ENCODE data around the gene EPO. TPM values are rescaled to one million over a fixed set of nuclear protein-coding genes. Genes with fewer than 3 reads are reported as not detected.

The EPO gene
- polyA plus RNA-seq, 2 of the 4 experiments (the other 2 are of a cell fraction): not detected

DNA sequence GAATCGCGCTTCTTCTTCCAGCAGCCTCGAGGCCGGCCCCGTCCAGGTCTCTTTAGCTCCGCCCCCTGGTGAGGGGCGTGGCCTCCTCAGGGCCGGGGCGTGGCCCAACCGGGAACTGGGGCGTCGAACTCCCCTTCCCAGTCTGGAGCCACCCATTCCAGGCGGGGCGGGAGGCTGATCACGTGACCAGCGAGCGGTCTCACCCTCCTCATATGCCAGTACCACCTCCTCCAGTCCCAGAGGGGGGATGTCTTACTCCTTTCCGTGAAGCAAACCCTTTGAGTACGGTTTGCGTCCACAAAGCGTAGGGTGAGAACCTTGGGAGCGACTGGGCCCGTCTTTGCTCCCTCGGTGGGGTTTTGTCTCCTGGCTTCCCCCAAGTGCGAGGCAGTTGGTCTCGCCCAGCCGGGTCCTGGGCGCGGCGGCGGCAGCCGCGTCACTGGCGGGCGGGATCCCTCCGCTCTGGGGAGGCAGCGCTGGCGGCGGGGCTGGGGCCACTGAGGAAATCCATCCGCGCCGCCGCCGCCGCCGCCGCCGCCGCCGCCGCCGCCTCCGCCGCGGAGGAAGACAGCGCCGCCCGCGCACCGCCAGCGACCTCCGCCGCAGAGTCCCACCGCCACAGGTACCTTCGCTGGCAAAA lies 46.8 kb upstream of the EPO start, which contains the start of gene GNB2 (continued):
- TF ChIP-seq ESRRA (IDR thresholded peaks at IDR 0.05; ENCODE audit: borderline replicate concordance, low read length): 0 out of 2 replicates have a peak, but pooled peaks have one; percentile 40
- TF ChIP-seq FOSB (CRISPR knock-in tag; IDR thresholded peaks at IDR 0.05): no peak
- TF ChIP-seq JUNB (IDR thresholded peaks at IDR 0.05): no peak
- peak; percentile 22 for TF ChIP-seq HOXB5 (CRISPR knock-in tag; IDR thresholded peaks at IDR 0.05)
- no peak; the same call in 1 of the 2 replicates for TF ChIP-seq ZNF302 (CRISPR knock-in tag; IDR thresholded peaks at IDR 0.05)
- no peak for TF ChIP-seq HOXB13 (CRISPR knock-in tag; IDR thresholded peaks at IDR 0.05; ENCODE audit: low read depth)
- TF ChIP-seq EHMT2 (IDR thresholded peaks at IDR 0.05; ENCODE audit: low read depth): no peak
- no peak for TF ChIP-seq ZC3H11A (IDR thresholded peaks at IDR 0.05)
- TF ChIP-seq SMC3 (IDR thresholded peaks at IDR 0.05): no peak
- no peak for TF ChIP-seq KDM5A (IDR thresholded peaks at IDR 0.05)
- no peak for TF ChIP-seq HES2 (IDR thresholded peaks at IDR 0.05)
- TF ChIP-seq RNF2 (IDR thresholded peaks at IDR 0.05; ENCODE audit: borderline replicate concordance, low read depth): no peak
- no peak for TF ChIP-seq FOSL2 (IDR thresholded peaks at IDR 0.05)
- peak; percentile 61; the same call in 1 of the 2 replicates for TF ChIP-seq FOSL2 (CRISPR knock-in tag; IDR thresholded peaks at IDR 0.05)
- no peak for TF ChIP-seq CTCF (IDR thresholded peaks at IDR 0.05)
- no peak for TF ChIP-seq REST (IDR thresholded peaks at IDR 0.05)
- TF ChIP-seq CBX8 (IDR thresholded peaks at IDR 0.05): no peak
- TF ChIP-seq HEYL (CRISPR knock-in tag; IDR thresholded peaks at IDR 0.05): no peak
- no peak for TF ChIP-seq MAFK (IDR thresholded peaks at IDR 0.05; ENCODE audit: partially characterized antibody)
- no peak for TF ChIP-seq CHD4 (IDR thresholded peaks at IDR 0.05; ENCODE audit: borderline replicate concordance)
- TF ChIP-seq PHF8 (IDR thresholded peaks at IDR 0.05; ENCODE audit: borderline replicate concordance, low read depth): no peak; the same call in 1 of the 2 replicates
- no peak for TF ChIP-seq POLR2AphosphoS2 (conservative IDR thresholded peaks at IDR 0.05; ENCODE audit: low read length)
- TF ChIP-seq, protein P1, sequence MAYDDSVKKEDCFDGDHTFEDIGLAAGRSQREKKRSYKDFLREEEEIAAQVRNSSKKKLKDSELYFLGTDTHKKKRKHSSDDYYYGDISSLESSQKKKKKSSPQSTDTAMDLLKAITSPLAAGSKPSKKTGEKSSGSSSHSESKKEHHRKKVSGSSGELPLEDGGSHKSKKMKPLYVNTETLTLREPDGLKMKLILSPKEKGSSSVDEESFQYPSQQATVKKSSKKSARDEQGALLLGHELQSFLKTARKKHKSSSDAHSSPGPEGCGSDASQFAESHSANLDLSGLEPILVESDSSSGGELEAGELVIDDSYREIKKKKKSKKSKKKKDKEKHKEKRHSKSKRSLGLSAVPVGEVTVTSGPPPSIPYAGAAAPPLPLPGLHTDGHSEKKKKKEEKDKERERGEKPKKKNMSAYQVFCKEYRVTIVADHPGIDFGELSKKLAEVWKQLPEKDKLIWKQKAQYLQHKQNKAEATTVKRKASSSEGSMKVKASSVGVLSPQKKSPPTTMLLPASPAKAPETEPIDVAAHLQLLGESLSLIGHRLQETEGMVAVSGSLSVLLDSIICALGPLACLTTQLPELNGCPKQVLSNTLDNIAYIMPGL (CRISPR knock-in tag; IDR thresholded peaks at IDR 0.05; ENCODE audit: borderline replicate concordance): no peak; the same call in 1 of the 2 replicates
- 0 out of 2 replicates have a peak, but pooled peaks have one; percentile 50 for TF ChIP-seq TFCP2L1 (CRISPR knock-in tag; IDR thresholded peaks at IDR 0.05)
- TF ChIP-seq RFX5 (IDR thresholded peaks at IDR 0.05): no peak; the same call in 1 of the 2 replicates
- no peak for TF ChIP-seq SREBF2 (IDR thresholded peaks at IDR 0.05)
- no peak for TF ChIP-seq RAD21 (conservative IDR thresholded peaks at IDR 0.05 in 1 of 2, IDR thresholded peaks at IDR 0.05 in 1 of 2)
- no peak for TF ChIP-seq ATOH8 (CRISPR knock-in tag; IDR thresholded peaks at IDR 0.05; ENCODE audit: low read depth)
- TF ChIP-seq MYC (IDR thresholded peaks at IDR 0.05; ENCODE audit: borderline replicate concordance, low read length): no peak
- TF ChIP-seq GATA3 (IDR thresholded peaks at IDR 0.05; ENCODE audit: borderline replicate concordance): peak; percentile 80
- peak; percentile 26 for TF ChIP-seq POLR2A (IDR thresholded peaks at IDR 0.05; ENCODE audit: low read length)
- TF ChIP-seq ZFP36 (IDR thresholded peaks at IDR 0.05; ENCODE audit: borderline replicate concordance, partially characterized antibody): no peak
- TF ChIP-seq JUN (IDR thresholded peaks at IDR 0.05): peak; percentile 65 to 94
- TF ChIP-seq BHLHE40 (IDR thresholded peaks at IDR 0.05; ENCODE audit: low read depth, low read length): peak; percentile 84
- TF ChIP-seq HDAC2 (IDR thresholded peaks at IDR 0.05): no peak
- no peak for TF ChIP-seq KDM1A (IDR thresholded peaks at IDR 0.05; ENCODE audit: low read depth)

Measured in A549 (cell line).